GM12878 (cell line): ENCODE data around the gene PALD1. TPM values are rescaled to one million over a fixed set of nuclear protein-coding genes. Genes with fewer than 3 reads are reported as not detected.

Experiments used
- CBX5 ChIP-seq: sonication (generic); IDR thresholded peaks from 2 replicates; pipeline ENCODE4 v1.6.1; 2016; ENCODE audit warnings: low read depth, moderate library complexity, mild to moderate bottlenecking, inconsistent platforms
- CHD1 ChIP-seq: IDR thresholded peaks from 2 replicates; pipeline ENCODE4 v1.6.1; 2012; ENCODE audit warnings: low read depth, low read length, improper control_type of control experiment
- CHD2 ChIP-seq: IDR thresholded peaks from 2 replicates; pipeline ENCODE4 v1.6.1; 2011; ENCODE audit warnings: low read depth, low read length, improper control_type of control experiment, borderline replicate concordance
- DPF2 ChIP-seq: fragments of 450-650 bp; IDR thresholded peaks from 2 replicates; pipeline ENCODE4 v1.6.1; 2017; ENCODE audit warnings: mild to moderate bottlenecking
- EED ChIP-seq: sonication (generic); IDR thresholded peaks from 2 replicates; pipeline ENCODE4 v1.6.1; 2016; ENCODE audit warnings: antibody characterized with exemption, low read depth
- EGR1 ChIP-seq, 2 experiments: IDR thresholded peaks; 1 replicate in 1 of 2; 2 replicates in 1 of 2; pipeline ENCODE4 v1.6.1; 2011 to 2012; ENCODE audit warnings: low read depth in 2 of 2, low read length in 2 of 2, borderline replicate concordance in 1 of 2, mild to moderate bottlenecking in 1 of 2, moderate library complexity in 1 of 2
- ESRRA ChIP-seq: IDR thresholded peaks from 2 replicates; pipeline ENCODE4 v1.6.1; 2012; ENCODE audit warnings: mild to moderate bottlenecking, low read length, improper control_type of control experiment
- GABPA ChIP-seq: IDR thresholded peaks from 2 replicates; pipeline ENCODE4 v1.6.1; 2014; ENCODE audit warnings: antibody characterized with exemption, low read depth, mild to moderate bottlenecking, inconsistent platforms
- HCFC1 ChIP-seq: fragments of 150-350 bp; IDR thresholded peaks from 2 replicates; pipeline ENCODE4 v1.6.1; 2014; ENCODE audit warnings: low read length
- IKZF1 ChIP-seq: fragments of 450-650 bp; conservative IDR thresholded peaks from 2 replicates; pipeline ENCODE4 v1.6.1; 2017; ENCODE audit warnings: antibody characterized with exemption, mild to moderate bottlenecking
- JUNB ChIP-seq: IDR thresholded peaks from 2 replicates; pipeline ENCODE4 v1.6.1; 2016; ENCODE audit warnings: antibody characterized with exemption, mild to moderate bottlenecking
- KDM1A ChIP-seq: fragments of 200-600 bp; sonication (generic); IDR thresholded peaks from 2 replicates; pipeline ENCODE4 v1.6.1; 2016; ENCODE audit warnings: borderline replicate concordance
- NR2C1 ChIP-seq: fragments of 450-650 bp; IDR thresholded peaks from 2 replicates; pipeline ENCODE4 v1.6.1; 2017; ENCODE audit warnings: antibody characterized with exemption, mild to moderate bottlenecking, moderate library complexity
- RAD21 ChIP-seq: IDR thresholded peaks from 2 replicates; pipeline ENCODE4 v1.6.1; 2011; ENCODE audit warnings: mild to moderate bottlenecking, low read depth, low read length, moderate library complexity; ENCODE audit not compliant: insufficient read depth
- RAD51 ChIP-seq: fragments of 450-650 bp; IDR thresholded peaks from 2 replicates; pipeline ENCODE4 v1.6.1; 2016; ENCODE audit warnings: moderate library complexity, mild to moderate bottlenecking, inconsistent platforms
- SMAD1 ChIP-seq: fragments of 450-650 bp; IDR thresholded peaks from 2 replicates; pipeline ENCODE4 v1.6.1; 2018; ENCODE audit warnings: mild to moderate bottlenecking, low read depth; ENCODE audit not compliant: partially characterized antibody
- SPI1 ChIP-seq: IDR thresholded peaks from 2 replicates; pipeline ENCODE4 v1.6.1; 2011; ENCODE audit warnings: low read depth, mild to moderate bottlenecking, low read length, moderate library complexity, borderline replicate concordance; ENCODE audit not compliant: insufficient read depth
- TCF3 ChIP-seq: IDR thresholded peaks from 2 replicates; pipeline ENCODE4 v1.6.1; 2012; ENCODE audit warnings: low read depth, mild to moderate bottlenecking, low read length, borderline replicate concordance; ENCODE audit not compliant: insufficient read depth
- ZBED1 ChIP-seq: IDR thresholded peaks from 2 replicates; pipeline ENCODE4 v1.6.1; 2016; ENCODE audit warnings: borderline replicate concordance
- polyA plus RNA-seq, 11 experiments: library from polyadenylated mRNA; depleted of rRNA in 4 of 11; unstranded in 6 of 11; stranded (reverse) in 5 of 11; fragments of >200 nt; fragmentation: Nextera tagmentation in 4 of 11; fragmentation: Illumina TruSeq in 1 of 11; extraction: Ambion mirVana in 4 of 11; extraction: Trizol in 1 of 11; gene quantifications; 1 replicate in 1 of 11; 2 replicates in 10 of 11; pipeline versions ENCODE4 v1.2.1 to v1.2.3, GENCODE V29; 2011 to 2016; ENCODE audit warnings: inconsistent platforms in 2 of 11, missing spikeins in 2 of 11, low read depth in 1 of 11
- total RNA-seq, 4 experiments: library from RNA; depleted of rRNA in 3 of 4; stranded (reverse); fragments of >200 nt in 3 of 4; fragmentation: Illumina TruSeq in 1 of 4; extraction: Trizol in 1 of 4; gene quantifications; 2 replicates each; pipeline versions ENCODE4 v1.2.1 to v1.2.3, GENCODE V29; 2013 to 2021
- TF ChIP-seq, protein P1 (sequence below): fragments of 450-650 bp; formaldehyde crosslinking; IDR thresholded peaks from 2 replicates; pipeline ENCODE4 v1.5.0; 2022; ENCODE audit warnings: mild to moderate bottlenecking, missing genetic modification characterization
- TF ChIP-seq, protein P2 (sequence below): fragments of 450-650 bp; IDR thresholded peaks from 2 replicates; pipeline ENCODE4 v1.6.1; 2017; ENCODE audit warnings: mild to moderate bottlenecking, moderate library complexity
- TF ChIP-seq, protein P3 (sequence below): fragments of 450-650 bp; IDR thresholded peaks from 2 replicates; pipeline ENCODE4 v1.6.1; 2016; ENCODE audit warnings: mild to moderate bottlenecking

The PALD1 gene
- total and polyA plus RNA-seq, 10 of the 15 experiments (the other 5 are each of a cell fraction or from before 2014, with no cell fraction given) = 0.43 to 20.9 (median 9.0) TPM

DNA sequence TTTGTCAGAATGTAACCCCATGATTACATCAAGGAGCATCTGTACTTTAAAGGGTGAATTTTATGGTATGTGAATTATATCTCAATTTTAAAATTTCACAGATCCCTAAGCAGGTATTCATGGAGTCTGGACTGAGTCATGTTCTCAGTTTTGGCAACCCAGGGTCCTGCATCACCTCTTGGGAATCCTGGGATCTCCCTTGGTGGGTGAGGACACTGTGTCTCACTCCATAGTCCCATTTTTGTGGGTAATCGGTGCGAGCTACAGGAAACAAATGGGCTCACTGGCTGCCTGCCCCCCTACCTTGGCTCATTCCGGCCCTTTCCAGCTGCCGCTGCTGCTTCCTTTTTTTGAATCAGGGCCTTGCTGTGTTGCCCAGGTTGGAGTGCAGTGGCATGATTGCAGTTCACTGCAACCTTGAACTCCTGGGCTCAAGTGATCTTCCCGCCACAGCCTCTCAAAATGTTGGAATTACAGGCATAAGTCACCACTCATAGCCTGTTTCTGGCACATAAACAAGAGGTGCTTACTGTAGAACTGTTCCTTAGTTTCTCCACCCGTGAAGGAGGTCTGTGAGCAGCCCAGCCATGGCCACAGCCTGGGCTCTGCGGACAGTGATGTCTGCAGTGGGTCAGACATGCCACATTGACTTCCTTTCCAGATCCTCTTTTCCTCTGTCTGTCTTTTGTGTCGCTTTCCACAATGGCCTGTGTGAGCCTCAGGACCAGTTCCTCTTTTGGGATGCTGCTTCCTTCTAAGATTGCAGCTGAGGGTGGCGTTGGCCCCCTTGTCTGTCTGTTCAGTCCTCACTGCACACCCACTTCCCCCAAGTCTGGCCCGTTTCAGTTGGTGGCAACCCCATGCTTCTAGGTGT, 14.5 kb downstream of the PALD1 start (continued):
- TF ChIP-seq, protein P1, sequence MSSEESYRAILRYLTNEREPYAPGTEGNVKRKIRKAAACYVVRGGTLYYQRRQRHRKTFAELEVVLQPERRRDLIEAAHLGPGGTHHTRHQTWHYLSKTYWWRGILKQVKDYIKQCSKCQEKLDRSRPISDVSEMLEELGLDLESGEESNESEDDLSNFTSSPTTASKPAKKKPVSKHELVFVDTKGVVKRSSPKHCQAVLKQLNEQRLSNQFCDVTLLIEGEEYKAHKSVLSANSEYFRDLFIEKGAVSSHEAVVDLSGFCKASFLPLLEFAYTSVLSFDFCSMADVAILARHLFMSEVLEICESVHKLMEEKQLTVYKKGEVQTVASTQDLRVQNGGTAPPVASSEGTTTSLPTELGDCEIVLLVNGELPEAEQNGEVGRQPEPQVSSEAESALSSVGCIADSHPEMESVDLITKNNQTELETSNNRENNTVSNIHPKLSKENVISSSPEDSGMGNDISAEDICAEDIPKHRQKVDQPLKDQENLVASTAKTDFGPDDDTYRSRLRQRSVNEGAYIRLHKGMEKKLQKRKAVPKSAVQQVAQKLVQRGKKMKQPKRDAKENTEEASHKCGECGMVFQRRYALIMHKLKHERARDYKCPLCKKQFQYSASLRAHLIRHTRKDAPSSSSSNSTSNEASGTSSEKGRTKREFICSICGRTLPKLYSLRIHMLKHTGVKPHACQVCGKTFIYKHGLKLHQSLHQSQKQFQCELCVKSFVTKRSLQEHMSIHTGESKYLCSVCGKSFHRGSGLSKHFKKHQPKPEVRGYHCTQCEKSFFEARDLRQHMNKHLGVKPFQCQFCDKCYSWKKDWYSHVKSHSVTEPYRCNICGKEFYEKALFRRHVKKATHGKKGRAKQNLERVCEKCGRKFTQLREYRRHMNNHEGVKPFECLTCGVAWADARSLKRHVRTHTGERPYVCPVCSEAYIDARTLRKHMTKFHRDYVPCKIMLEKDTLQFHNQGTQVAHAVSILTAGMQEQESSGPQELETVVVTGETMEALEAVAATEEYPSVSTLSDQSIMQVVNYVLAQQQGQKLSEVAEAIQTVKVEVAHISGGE = no peak
- TF ChIP-seq EGR1 (IDR thresholded peaks at IDR 0.05; ENCODE audit: borderline replicate concordance in 1 of 2, low read depth in 2 of 2, low read length in 2 of 2) (no peak), ZBED1 (no peak), SMAD1 (no peak), RAD21 (no peak), SPI1 (peak; percentile 97), CHD2 (no peak), RAD51 (no peak), IKZF1 (peak; percentile 89), JUNB (no peak), CBX5 (no peak), CHD1 (no peak), KDM1A (no peak), HCFC1 (no peak), TCF3 (no peak), DPF2 (no peak), GABPA (no peak), ESRRA (no peak), EED (peak; percentile 93), NR2C1 (no peak)
- TF ChIP-seq, protein P2, sequence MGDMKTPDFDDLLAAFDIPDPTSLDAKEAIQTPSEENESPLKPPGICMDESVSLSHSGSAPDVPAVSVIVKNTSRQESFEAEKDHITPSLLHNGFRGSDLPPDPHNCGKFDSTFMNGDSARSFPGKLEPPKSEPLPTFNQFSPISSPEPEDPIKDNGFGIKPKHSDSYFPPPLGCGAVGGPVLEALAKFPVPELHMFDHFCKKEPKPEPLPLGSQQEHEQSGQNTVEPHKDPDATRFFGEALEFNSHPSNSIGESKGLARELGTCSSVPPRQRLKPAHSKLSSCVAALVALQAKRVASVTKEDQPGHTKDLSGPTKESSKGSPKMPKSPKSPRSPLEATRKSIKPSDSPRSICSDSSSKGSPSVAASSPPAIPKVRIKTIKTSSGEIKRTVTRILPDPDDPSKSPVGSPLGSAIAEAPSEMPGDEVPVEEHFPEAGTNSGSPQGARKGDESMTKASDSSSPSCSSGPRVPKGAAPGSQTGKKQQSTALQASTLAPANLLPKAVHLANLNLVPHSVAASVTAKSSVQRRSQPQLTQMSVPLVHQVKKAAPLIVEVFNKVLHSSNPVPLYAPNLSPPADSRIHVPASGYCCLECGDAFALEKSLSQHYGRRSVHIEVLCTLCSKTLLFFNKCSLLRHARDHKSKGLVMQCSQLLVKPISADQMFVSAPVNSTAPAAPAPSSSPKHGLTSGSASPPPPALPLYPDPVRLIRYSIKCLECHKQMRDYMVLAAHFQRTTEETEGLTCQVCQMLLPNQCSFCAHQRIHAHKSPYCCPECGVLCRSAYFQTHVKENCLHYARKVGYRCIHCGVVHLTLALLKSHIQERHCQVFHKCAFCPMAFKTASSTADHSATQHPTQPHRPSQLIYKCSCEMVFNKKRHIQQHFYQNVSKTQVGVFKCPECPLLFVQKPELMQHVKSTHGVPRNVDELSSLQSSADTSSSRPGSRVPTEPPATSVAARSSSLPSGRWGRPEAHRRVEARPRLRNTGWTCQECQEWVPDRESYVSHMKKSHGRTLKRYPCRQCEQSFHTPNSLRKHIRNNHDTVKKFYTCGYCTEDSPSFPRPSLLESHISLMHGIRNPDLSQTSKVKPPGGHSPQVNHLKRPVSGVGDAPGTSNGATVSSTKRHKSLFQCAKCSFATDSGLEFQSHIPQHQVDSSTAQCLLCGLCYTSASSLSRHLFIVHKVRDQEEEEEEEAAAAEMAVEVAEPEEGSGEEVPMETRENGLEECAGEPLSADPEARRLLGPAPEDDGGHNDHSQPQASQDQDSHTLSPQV = no peak
- TF ChIP-seq, protein P3, sequence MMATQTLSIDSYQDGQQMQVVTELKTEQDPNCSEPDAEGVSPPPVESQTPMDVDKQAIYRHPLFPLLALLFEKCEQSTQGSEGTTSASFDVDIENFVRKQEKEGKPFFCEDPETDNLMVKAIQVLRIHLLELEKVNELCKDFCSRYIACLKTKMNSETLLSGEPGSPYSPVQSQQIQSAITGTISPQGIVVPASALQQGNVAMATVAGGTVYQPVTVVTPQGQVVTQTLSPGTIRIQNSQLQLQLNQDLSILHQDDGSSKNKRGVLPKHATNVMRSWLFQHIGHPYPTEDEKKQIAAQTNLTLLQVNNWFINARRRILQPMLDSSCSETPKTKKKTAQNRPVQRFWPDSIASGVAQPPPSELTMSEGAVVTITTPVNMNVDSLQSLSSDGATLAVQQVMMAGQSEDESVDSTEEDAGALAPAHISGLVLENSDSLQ = 0 out of 2 replicates have a peak, but pooled peaks have one; percentile 8
